Activated CD4-positive, CD25-positive, alpha-beta regulatory T cell treated with anti-CD3 and anti-CD28 coated beads, Interleukin-2, amount 50 U/mL, for 72 hours (primary cell): Measurements from ENCODE around the gene COL1A1.

Experiments
- DNase-seq: peaks from one replicate; pipeline ENCODE4 v3.0.0; 2021

The COL1A1 gene

DNA sequence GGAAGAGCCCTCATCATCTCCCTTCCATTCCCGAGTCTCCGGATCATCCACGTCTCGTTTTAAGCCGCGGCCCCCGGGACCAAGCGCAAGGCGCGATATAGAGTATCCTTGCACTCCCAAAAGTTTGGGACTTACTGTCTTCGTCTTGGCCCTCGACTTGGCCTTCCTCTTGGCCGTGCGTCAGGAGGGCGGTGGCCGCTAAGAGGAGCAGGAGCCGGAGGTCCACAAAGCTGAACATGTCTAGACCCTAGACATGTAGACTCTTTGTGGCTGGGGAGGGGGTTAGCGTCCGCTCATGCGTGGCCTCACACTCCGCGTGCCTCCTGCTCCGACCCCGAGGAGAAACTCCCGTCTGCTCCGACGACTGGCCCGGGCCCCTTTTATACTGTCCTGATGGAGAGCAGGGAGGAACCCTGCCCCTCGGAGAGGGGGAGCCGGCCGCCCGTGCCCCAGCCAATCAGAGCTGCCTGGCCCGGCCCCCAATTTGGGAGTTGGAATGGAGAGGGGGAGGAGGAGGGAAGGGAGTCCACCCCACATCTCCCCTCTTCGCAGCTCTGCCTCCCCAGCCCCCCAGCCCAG is at the start of gene COL1A1:
COL1A1 (minus strand) TSS at position 356 of the 579 bp plus-strand sequence; CDS start at position 238, 118 bp downstream.
- DNase-seq = no peak

- DNase-seq = no peak
These were observed 46.8 kb upstream of the COL1A1 start for GRCh38 chr17:50248255-50248654.

DNA sequence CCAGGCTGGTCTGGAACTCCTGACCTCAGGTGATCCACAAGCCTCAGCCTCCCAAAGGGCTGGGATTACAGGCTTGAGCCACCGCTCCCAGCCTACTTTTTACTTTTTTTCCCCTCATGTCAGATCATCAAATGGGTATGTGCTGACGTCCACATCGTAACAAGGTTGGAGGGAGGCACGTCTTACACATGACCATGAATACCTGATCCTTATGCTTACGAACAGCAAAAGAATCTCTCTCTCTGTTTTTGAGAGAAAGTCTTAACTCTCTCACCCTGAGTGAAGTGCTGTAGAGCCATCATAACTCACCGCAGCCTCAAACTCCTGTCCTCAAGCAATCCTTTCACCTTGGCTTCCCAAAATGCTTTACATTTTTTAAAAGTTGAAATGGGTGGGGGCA is 43.3 kb upstream of the COL1A1 start:
- no peak for DNase-seq

- no peak for DNase-seq
These were observed 40.0 kb upstream of the COL1A1 start for GRCh38 chr17:50241431-50241830.

GRCh38 chr17:50240851-50241250 is 39.4 kb upstream of the COL1A1 start:
- DNase-seq = no peak

DNA sequence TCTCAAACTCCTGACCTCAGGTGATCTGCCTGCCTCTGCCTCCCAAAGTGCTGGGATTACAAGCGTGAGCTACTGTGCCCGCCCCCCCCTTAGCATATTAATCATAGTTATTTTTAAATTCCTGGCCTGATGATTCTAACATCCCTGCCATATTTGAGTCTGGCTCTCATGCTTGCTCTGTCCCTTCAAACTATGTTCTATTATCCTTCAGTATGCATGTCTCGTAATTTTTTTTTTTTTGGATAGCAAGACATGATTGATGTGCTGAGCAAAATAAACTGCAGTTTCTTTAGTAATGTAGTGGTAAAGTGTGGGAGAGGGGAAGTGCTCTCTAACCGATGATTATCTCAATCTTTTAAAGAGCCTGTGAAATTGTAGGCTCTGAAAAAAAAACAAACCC is 38.5 kb upstream of the COL1A1 start:
- no peak for DNase-seq

GRCh38 chr17:50238601-50239280 is 37.3 kb upstream of the COL1A1 start:
- no peak for DNase-seq

- DNase-seq = no peak
These were observed 36.5 kb upstream of the COL1A1 start for GRCh38 chr17:50237901-50238300.

DNA sequence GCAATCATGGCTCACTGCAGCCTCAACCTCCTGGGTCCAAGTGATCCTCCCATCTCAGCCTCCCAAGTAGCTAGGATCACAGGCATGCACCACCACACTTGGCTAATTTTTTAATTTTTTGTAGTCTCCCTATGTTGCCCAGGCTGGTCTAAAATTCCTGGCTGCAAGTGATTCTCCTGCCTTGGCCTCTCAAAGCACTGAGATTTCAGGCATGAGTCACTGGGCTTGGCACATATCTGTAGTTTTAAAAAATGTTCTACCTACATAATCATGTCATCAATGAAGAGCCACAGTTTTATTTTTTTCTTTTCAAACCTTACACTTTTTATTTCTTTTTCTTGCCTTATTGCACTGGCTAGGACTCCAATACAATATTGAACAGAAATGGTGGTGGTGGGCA is 33.1 kb upstream of the COL1A1 start:
- no peak for DNase-seq

- DNase-seq = no peak
These were observed 24.3 kb upstream of the COL1A1 start for GRCh38 chr17:50225701-50226240.

DNA sequence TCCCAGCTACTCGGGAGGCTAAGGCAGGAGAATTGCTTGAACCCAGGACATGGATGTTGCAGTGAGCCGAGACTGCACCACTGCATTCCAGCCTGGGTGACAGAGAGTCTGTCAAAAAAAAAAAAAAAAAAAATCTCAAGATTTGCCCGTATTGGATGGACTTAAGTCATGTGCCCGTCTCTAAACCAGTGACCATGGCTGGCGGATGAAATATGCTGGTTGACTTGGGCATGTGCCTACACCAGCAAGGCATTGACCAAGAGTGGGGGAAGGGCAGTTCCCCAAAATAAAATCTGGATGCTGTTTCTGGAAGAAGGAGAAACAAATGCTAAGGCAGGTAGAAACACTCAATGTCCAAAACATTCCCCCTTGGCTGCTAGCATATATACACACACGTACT is 21.5 kb upstream of the COL1A1 start:
- no peak for DNase-seq

GRCh38 chr17:50221864-50222545 is 20.6 kb upstream of the COL1A1 start:
- DNase-seq = no peak

DNA sequence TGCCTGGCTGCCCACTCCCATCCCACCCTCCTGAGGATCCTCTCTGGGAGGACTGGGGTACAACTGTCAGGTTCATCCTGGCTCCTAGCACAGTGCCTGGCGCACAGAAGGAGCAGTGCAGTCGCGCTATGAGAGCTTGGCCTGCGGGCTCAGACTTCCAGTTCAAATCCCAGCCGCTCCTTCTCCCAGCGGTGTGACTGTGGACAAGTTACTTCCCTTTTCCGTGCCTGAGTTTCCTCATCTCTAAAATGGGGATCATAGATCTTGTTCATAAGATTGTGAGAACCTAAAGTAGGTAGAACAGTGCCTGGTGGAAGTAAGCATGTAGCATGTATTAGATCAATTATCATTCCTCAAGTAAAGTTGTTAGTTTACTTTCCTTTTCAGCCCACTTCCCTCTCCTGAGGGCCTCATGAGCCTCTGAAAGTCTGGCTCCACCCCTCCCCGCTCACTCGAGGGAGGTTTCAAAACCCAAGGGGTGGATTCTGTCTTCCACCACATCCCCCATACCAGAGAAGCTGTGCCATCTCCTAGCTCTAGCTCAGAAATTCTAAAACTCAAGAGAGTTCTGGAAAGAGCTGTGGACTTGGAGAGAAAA is 19.9 kb upstream of the COL1A1 start:
- DNase-seq = no peak

DNA sequence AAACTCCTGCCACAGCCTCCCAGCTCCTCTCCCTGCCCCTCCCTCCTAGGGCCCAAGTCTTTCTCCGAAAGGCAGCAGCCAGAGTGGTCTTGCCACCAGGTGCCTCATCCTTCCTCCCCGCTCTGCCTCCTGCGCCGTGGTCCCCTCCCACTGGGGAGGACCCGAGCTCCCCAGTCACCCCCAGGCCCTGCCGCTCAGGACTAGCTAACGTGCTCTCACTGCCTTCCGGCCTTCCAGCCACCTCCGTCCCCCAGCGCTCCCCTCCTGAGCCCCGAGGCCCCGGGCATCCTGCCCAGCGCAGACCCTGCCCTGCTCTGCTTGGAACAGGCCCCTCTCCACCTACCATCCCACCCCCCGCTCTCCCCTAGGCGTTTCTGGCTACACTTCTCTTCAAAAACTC is 19.4 kb upstream of the COL1A1 start:
- no peak for DNase-seq

DNA sequence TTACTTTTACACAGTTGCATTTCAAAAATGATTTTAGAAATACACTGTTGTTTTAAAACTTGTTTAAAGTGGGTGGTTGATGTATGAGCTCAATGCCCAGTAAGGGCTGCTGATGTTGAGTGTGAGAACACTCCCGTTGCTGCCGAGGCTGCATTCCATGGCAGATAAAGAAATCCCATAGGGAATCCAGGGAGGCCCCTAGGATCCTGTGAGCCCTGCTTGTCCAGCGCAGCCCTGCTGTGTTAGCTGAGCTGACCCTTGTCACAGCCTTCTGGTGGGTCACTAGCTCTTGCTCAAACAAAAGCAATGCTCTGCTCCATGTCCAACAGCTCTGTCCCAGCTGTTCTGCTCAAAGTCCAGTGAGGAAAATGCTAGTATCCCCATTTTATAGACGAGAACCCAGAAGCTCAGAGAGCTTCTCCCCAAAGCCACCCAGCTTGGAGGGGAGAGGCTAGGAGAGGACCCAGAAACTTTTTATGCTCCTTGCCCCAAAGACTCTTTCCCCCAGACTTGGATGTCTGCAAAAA is 18.6 kb upstream of the COL1A1 start:
- no peak for DNase-seq

GRCh38 chr17:50219342-50219741 is 17.9 kb upstream of the COL1A1 start:
- no peak for DNase-seq

DNA sequence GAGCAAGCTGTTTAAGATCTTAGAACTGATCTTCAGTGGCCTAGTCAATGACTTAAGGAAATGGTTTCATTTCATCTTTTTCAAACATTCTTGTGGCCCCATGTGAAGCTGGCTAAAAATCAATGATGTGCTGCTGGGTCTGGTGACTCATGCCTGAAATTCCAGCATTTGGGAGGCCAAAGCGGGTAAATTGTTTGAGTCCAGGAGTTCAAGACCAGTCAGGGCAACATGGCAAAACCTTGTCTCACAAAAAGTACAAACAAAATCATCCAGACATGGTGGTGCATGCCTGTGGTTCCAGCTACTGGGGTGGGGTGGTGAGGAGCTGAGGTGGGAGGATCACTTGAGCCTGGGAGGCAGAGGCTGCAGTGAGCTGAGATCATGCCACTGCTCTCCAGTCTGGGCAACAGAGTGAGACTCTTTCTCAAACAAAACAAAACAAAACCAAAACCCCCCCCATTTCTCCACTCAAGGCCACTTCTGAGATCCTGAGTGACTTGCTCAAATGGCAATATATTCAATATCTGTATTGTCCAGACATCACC is 17.4 kb upstream of the COL1A1 start:
- DNase-seq = no peak

DNA sequence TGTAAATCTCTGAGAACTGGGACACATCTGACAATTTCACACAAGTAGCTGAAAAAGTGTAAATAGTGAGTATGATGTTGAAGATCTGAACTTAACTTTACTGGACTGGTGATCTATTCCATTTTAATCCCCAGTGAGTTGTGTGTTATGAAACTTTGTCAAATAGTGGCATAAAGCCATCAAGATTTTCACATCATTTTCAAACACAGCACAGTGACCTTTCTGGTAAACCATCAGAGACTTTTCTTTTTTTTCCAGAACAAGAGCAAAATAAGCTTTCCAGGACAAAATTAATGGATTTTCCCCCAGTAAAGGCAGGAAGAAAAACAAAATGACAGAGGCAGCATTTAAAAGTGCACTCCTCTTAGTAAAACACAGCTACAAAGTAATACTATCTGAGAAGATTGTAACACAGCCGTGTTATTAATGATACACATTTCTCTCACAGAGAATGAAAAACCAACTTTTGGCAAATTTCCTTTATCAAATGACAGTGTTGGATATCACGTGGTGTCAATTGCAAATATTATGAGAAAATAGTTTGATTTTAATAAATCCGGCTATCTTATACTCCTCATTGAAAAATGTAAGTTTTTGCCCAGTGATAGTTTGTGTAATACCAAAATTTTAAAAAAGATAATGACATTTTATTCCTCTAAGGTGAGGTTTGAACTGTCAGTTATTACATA is 16.8 kb upstream of the COL1A1 start:
- DNase-seq = no peak

DNA sequence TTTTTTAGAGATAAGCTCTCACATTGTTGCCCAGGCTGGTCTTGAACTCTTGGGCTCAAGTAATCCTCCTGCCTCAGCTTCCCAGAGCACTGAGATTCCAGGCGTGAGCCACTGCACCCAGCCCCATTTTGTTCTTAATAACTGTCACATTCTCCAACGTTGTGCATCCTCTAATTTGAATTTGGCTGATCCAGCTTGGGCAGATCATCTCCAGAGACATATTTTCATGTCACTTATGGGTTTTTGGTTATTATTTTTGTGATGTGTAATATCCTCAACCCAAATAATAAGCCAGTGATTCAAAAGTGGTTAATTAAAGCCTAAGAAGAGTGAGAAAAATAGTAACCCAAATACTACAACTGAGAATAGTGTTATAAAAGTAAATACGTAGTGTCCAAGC is 16.2 kb upstream of the COL1A1 start:
- no peak for DNase-seq

DNA sequence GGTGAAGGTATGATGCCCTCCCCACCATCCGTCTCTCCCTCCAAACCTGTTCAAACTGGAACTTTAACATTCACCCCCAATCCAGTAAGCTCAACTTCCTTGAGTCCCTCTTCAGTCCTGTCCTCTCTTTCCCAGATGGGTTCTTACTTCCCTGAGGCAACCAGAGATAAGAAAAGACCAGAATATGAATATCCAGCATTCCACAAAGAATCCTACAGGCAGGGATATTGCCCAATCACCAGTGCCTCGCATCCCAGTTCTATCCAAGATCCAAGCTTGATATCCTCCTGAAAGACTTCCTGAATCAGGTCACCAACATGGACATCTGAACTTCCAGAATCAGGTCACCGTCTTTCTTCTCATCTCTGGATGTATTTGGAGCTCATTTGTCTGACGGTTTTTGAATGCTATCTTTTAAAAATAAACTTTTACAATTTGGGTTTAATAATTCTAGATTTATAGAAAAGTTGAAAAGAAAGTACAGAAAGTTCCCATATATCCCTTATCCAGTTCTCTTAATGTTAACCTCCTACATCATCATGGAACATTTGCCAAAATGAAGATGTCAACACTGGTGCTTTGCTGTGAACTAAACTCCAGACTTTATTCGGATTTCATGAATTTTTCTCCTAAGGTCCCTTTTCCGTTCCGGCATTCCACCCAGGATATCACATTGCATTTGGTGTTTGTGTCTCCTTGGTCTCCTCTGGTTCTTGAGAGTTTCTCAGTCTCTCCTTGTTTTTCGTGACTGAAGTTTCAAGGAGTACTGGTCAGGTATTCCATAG is 13.7 kb upstream of the COL1A1 start:
- no peak for DNase-seq
